ENCODE results near the gene APCDD1.

Gene APCDD1

GRCh38 chr18:10453806-10454680, at the start of gene APCDD1:
APCDD1 (plus strand) TSS chr18:10454635; CDS start chr18:10454982, 347 bp downstream.
- no peaks in the 10 kb centered on the region for H3K36me3 ChIP-seq (ENCODE audit: insufficient read depth, low read depth, low read length)
- H3K27me3 ChIP-seq (ENCODE audit: insufficient read depth, low read length): peaks cover 60% of the 10 kb centered on the region
- H3K9ac ChIP-seq (ENCODE audit: low read depth, low read length): peak within 1 kb of the TSS; percentile 56; the same call in 1 of the 2 replicates
- H3K4me1 ChIP-seq (ENCODE audit: insufficient read depth, low read length): peaks cover 4% of the 10 kb centered on the region; the same call in 1 of the 2 replicates
- H3K4me3 ChIP-seq (ENCODE audit: low read length): peak within 1 kb of the TSS; percentile 75
- H3K27ac ChIP-seq (ENCODE audit: low read length): no peak within 1 kb of the TSS
- H3K9me3 ChIP-seq (ENCODE audit: insufficient read depth, low read depth, low read length): no peaks in the 10 kb centered on the region

- Histone ChIP-seq H3K27me3 (ENCODE audit: insufficient read depth, low read length) (no peaks in the 10 kb centered on the region), H3K9me3 (ENCODE audit: insufficient read depth, low read depth, low read length) (no peaks in the 10 kb centered on the region), H3K4me3 (ENCODE audit: low read length) (no peak overlapping the region), H3K27ac (ENCODE audit: low read length) (no peak overlapping the region), H3K4me1 (ENCODE audit: insufficient read depth, low read length) (peaks cover 14% of the 10 kb centered on the region; the same call in 1 of the 2 replicates), H3K36me3 (ENCODE audit: insufficient read depth, low read depth, low read length) (no peaks in the 10 kb centered on the region), H3K9ac (ENCODE audit: low read depth, low read length) (no peak overlapping the region)
Measured at GRCh38 chr18:10405014-10405493, 49.4 kb upstream of the APCDD1 start.

DNA sequence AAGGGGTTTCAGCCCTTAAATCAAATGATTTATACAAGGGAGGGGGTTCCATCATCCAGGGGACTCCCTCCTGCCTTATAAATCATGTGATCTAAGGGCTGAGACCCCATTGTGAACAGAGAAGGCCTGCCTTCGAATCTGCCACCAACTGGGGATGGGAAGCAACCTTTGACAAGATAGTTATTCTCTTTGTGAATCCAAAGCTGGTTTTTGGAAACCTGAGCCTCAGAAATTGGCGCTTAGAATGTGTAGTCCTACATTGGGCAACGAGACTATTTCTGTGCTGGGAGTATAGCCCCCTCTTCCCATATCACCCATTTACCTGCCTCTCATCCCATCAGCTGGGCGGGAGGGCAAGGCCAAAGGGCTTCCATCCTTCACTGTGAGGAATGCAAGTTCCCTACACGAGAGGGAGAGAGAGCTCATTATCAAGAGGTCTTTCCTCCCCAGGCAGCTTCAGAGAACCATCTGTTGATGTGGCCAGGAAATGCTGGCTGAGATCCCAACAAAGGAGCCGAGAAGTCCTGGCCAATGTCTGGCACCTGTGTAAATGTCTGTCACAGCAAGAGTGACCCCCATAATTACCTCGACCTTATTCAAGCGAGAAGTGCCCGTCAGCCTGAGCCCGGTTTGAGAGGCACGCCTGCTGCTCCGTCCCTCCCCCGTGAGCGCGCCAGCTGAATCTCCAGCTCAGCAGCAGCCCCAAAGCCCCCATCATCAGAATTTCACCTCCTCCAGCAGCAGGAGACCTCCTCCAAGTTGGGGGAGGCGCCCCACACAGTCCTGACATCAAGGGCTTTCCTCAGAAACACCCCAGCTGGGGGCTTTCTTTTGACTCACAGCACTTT, 48.4 kb upstream of the APCDD1 start:
- Histone ChIP-seq H3K9ac (ENCODE audit: low read depth, low read length) (no peak overlapping the region), H3K4me3 (ENCODE audit: low read length) (no peak overlapping the region), H3K9me3 (ENCODE audit: insufficient read depth, low read depth, low read length) (no peaks in the 10 kb centered on the region), H3K27ac (ENCODE audit: low read length) (no peak overlapping the region), H3K4me1 (ENCODE audit: insufficient read depth, low read length) (peaks cover 18% of the 10 kb centered on the region; the same call in 1 of the 2 replicates), H3K27me3 (ENCODE audit: insufficient read depth, low read length) (no peaks in the 10 kb centered on the region), H3K36me3 (ENCODE audit: insufficient read depth, low read depth, low read length) (no peaks in the 10 kb centered on the region)

DNA sequence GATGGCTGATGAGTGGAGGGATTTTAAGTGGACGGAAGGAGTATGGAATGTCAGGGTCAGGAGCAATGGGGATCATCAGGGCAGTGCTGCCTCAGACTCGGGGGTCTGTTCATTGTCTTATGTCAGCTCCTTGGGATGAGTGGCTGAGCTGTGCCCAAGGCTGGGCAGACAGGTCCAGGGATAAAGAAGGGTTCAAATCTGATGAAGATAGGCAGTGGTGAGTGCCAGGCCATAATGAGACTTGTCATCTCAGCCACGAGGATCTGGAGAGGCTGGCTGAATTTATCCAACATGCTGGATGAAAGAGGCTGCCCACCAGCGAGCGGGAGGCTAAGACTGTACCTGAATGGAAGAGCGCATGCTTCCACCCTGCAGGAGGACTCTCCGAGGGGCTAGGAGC, 46.3 kb upstream of the APCDD1 start:
- H3K27ac ChIP-seq (ENCODE audit: low read length): no peak overlapping the region
- no peak overlapping the region for H3K4me3 ChIP-seq (ENCODE audit: low read length)
- no peaks in the 10 kb centered on the region for H3K27me3 ChIP-seq (ENCODE audit: insufficient read depth, low read length)

DNA sequence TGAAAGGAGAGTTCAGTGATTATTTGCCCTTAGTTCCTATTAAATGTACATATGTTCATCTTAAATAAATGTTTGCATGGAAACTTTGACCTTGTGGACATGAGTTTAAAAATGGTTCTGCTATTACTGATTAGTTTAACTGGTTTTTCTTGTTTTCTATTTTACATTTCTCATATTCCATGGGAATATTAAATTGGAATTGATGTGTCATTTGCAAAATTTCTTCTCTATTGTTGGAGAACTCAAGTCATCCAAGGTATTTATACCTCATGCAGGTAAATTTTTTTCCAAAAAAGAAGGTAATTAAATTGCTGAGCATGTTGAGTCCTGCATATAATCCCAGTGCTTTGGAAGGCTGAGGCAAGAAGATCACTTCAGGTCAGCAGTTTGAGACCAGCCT, 45.4 kb upstream of the APCDD1 start:
- no peaks in the 10 kb centered on the region for H3K9me3 ChIP-seq (ENCODE audit: insufficient read depth, low read depth, low read length)
- H3K4me3 ChIP-seq (ENCODE audit: low read length): no peak overlapping the region
- H3K27me3 ChIP-seq (ENCODE audit: insufficient read depth, low read length): no peaks in the 10 kb centered on the region
- peaks cover 15% of the 10 kb centered on the region; the same call in 1 of the 2 replicates for H3K4me1 ChIP-seq (ENCODE audit: insufficient read depth, low read length)
- H3K9ac ChIP-seq (ENCODE audit: low read depth, low read length): no peak overlapping the region
- no peak overlapping the region for H3K27ac ChIP-seq (ENCODE audit: low read length)
- H3K36me3 ChIP-seq (ENCODE audit: insufficient read depth, low read depth, low read length): no peaks in the 10 kb centered on the region

More for the DNA sequence above, 46.3 kb upstream of the APCDD1 start:
- Histone ChIP-seq H3K9ac (ENCODE audit: low read depth, low read length) (no peak overlapping the region), H3K9me3 (ENCODE audit: insufficient read depth, low read depth, low read length) (no peaks in the 10 kb centered on the region), H3K4me1 (ENCODE audit: insufficient read depth, low read length) (peaks cover 15% of the 10 kb centered on the region; the same call in 1 of the 2 replicates), H3K36me3 (ENCODE audit: insufficient read depth, low read depth, low read length) (no peaks in the 10 kb centered on the region)

- Histone ChIP-seq H3K36me3 (ENCODE audit: insufficient read depth, low read depth, low read length) (no peaks in the 10 kb centered on the region), H3K27me3 (ENCODE audit: insufficient read depth, low read length) (no peaks in the 10 kb centered on the region), H3K9ac (ENCODE audit: low read depth, low read length) (no peak overlapping the region), H3K4me1 (ENCODE audit: insufficient read depth, low read length) (peaks cover 12% of the 10 kb centered on the region; the same call in 1 of the 2 replicates), H3K9me3 (ENCODE audit: insufficient read depth, low read depth, low read length) (no peaks in the 10 kb centered on the region), H3K4me3 (ENCODE audit: low read length) (no peak overlapping the region), H3K27ac (ENCODE audit: low read length) (no peak overlapping the region)
Measured at GRCh38 chr18:10410472-10411308, 43.7 kb upstream of the APCDD1 start.

GRCh38 chr18:10412933-10413332, 41.5 kb upstream of the APCDD1 start:
- Histone ChIP-seq H3K36me3 (ENCODE audit: insufficient read depth, low read depth, low read length) (no peaks in the 10 kb centered on the region), H3K27me3 (ENCODE audit: insufficient read depth, low read length) (no peaks in the 10 kb centered on the region), H3K9ac (ENCODE audit: low read depth, low read length) (no peak overlapping the region), H3K4me1 (ENCODE audit: insufficient read depth, low read length) (peaks cover 4% of the 10 kb centered on the region; the same call in 1 of the 2 replicates), H3K4me3 (ENCODE audit: low read length) (no peak overlapping the region), H3K9me3 (ENCODE audit: insufficient read depth, low read depth, low read length) (no peaks in the 10 kb centered on the region), H3K27ac (ENCODE audit: low read length) (no peak overlapping the region)

DNA sequence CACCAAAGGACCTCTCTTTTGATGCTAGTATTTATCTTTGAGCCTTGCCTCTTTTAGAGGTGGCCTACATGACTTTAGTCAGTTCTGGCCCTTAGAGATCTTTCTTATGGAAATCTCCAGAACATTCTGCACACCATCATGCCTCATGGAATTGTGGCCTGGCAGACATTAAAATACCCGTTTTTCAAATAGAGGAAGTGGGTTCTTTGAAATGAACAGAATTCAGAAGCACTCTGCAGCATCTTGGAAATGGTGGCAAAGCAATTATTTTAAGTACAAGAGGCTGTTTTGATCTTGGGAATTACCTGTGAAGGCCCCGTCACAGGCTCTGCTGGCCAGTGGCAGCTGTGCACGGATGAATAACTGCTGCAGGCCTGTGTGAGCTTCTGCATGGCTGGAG, 40.7 kb upstream of the APCDD1 start:
- Histone ChIP-seq H3K9me3 (ENCODE audit: insufficient read depth, low read depth, low read length) (no peaks in the 10 kb centered on the region), H3K4me1 (ENCODE audit: insufficient read depth, low read length) (peaks cover 4% of the 10 kb centered on the region; the same call in 1 of the 2 replicates), H3K4me3 (ENCODE audit: low read length) (no peak overlapping the region), H3K27me3 (ENCODE audit: insufficient read depth, low read length) (no peaks in the 10 kb centered on the region), H3K9ac (ENCODE audit: low read depth, low read length) (no peak overlapping the region), H3K27ac (ENCODE audit: low read length) (no peak overlapping the region), H3K36me3 (ENCODE audit: insufficient read depth, low read depth, low read length) (no peaks in the 10 kb centered on the region)

DNA sequence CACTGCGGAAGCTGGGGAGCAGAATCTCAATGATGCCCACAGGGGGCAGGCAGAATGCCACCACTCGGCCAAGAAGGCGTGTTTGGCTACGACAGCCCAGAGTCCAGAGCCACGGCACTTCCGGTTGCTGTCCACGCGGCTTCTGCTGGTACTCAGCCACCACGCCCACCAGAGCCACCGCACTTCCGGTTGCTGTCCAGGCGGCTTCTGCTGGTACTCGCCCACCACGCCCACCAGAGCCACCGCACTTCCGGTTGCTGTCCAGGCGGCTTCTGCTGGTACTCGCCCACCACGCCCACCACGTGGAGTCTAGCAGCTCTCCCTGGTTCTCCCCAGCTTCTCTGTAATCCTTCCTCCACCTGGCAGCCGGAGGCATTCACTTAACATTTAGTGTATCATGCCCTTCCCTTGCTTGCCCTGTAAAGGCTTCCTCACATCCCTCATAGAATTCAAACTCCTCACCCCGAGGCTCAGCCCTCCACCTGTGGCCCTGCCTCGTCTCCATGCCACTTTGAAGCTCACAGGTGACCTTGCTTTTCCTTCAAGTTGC, 40.1 kb upstream of the APCDD1 start:
- Histone ChIP-seq H3K9ac (ENCODE audit: low read depth, low read length) (no peak overlapping the region), H3K27ac (ENCODE audit: low read length) (no peak overlapping the region), H3K4me1 (ENCODE audit: insufficient read depth, low read length) (peaks cover 4% of the 10 kb centered on the region; the same call in 1 of the 2 replicates), H3K9me3 (ENCODE audit: insufficient read depth, low read depth, low read length) (no peaks in the 10 kb centered on the region), H3K36me3 (ENCODE audit: insufficient read depth, low read depth, low read length) (no peaks in the 10 kb centered on the region), H3K4me3 (ENCODE audit: low read length) (no peak overlapping the region), H3K27me3 (ENCODE audit: insufficient read depth, low read length) (no peaks in the 10 kb centered on the region)

- no peaks in the 10 kb centered on the region for H3K4me1 ChIP-seq (ENCODE audit: insufficient read depth, low read length)
- H3K27ac ChIP-seq (ENCODE audit: low read length): no peak overlapping the region
- no peak overlapping the region for H3K4me3 ChIP-seq (ENCODE audit: low read length)
- H3K9me3 ChIP-seq (ENCODE audit: insufficient read depth, low read depth, low read length): no peaks in the 10 kb centered on the region
- no peak overlapping the region for H3K9ac ChIP-seq (ENCODE audit: low read depth, low read length)
- no peaks in the 10 kb centered on the region for H3K27me3 ChIP-seq (ENCODE audit: insufficient read depth, low read length)
- no peaks in the 10 kb centered on the region for H3K36me3 ChIP-seq (ENCODE audit: insufficient read depth, low read depth, low read length)
Measured at GRCh38 chr18:10416065-10416464, 38.4 kb upstream of the APCDD1 start.

- no peaks in the 10 kb centered on the region for H3K27me3 ChIP-seq (ENCODE audit: insufficient read depth, low read length)
- no peak overlapping the region for H3K4me3 ChIP-seq (ENCODE audit: low read length)
- no peaks in the 10 kb centered on the region for H3K9me3 ChIP-seq (ENCODE audit: insufficient read depth, low read depth, low read length)
- no peak overlapping the region for H3K27ac ChIP-seq (ENCODE audit: low read length)
- no peaks in the 10 kb centered on the region for H3K36me3 ChIP-seq (ENCODE audit: insufficient read depth, low read depth, low read length)
- no peaks in the 10 kb centered on the region for H3K4me1 ChIP-seq (ENCODE audit: insufficient read depth, low read length)
- no peak overlapping the region for H3K9ac ChIP-seq (ENCODE audit: low read depth, low read length)
Measured at GRCh38 chr18:10417191-10417590, 37.2 kb upstream of the APCDD1 start.
